Choroid plexus epithelial cell (primary cell): ENCODE data around the gene ALG9.
"Not testable (repeated sequence)": the region's sequence is repeated elsewhere in the genome, so short reads cannot be mapped to it uniquely, and the experiment has no call there.

Experiments used
- DNase-seq: peaks from one replicate; pipeline ENCODE4 v3.0.0-alpha.2; 2010; ENCODE audit warnings: low read depth
- H3K4me3 ChIP-seq: 2 replicates; pipeline ENCODE4 v1.5.1; 2011; ENCODE audit warnings: low read depth, mild to moderate bottlenecking, control low read depth, low read length, moderate library complexity
- CTCF ChIP-seq: conservative IDR thresholded peaks from 2 replicates; pipeline ENCODE4 v1.5.1; 2011; ENCODE audit warnings: low read depth, mild to moderate bottlenecking, control low read depth, inconsistent platforms, low read length, moderate library complexity

The ALG9 gene

GRCh38 chr11:111792314-111792713 is 79.1 kb downstream of the ALG9 start:
- H3K4me3 ChIP-seq: no peak overlapping the region
- no peak for DNase-seq
- no peak for TF ChIP-seq CTCF

- DNase-seq: no peak
- no peak for TF ChIP-seq CTCF
These were observed 82.9 kb downstream of the ALG9 start for GRCh38 chr11:111788464-111788863.

GRCh38 chr11:111788051-111788450 is 83.3 kb downstream of the ALG9 start:
- no peak for TF ChIP-seq CTCF
- DNase-seq: no peak
- H3K4me3 ChIP-seq: no peak overlapping the region

More at GRCh38 chr11:111788464-111788863, 82.9 kb downstream of the ALG9 start:
- H3K4me3 ChIP-seq: no peak overlapping the region

- no peak for DNase-seq
- TF ChIP-seq CTCF: no peak
- H3K4me3 ChIP-seq: no peak overlapping the region
These were observed 85.4 kb downstream of the ALG9 start for GRCh38 chr11:111785886-111786412.

GRCh38 chr11:111785076-111785475 is 86.3 kb downstream of the ALG9 start:
- DNase-seq: no peak
- no peak overlapping the region for H3K4me3 ChIP-seq
- TF ChIP-seq CTCF: no peak

GRCh38 chr11:111784311-111784710 is 87.1 kb downstream of the ALG9 start:
- not testable (repeated sequence) for H3K4me3 ChIP-seq, DNase-seq

GRCh38 chr11:111782109-111782741 is 89.2 kb downstream of the ALG9 start:
- TF ChIP-seq CTCF: no peak
- no peak for DNase-seq

GRCh38 chr11:111779118-111779517 is 92.3 kb downstream of the ALG9 start:
- no peak overlapping the region for H3K4me3 ChIP-seq
- no peak for DNase-seq
- TF ChIP-seq CTCF: no peak

More at GRCh38 chr11:111782109-111782741, 89.2 kb downstream of the ALG9 start:
- H3K4me3 ChIP-seq: no peak overlapping the region
